Neural cell (in vitro differentiated cells): Measurements from ENCODE around the gene ATOX1. TPM values are rescaled to one million over a fixed set of nuclear protein-coding genes. Genes with fewer than 3 reads are reported as not detected.

Source experiments
- H2AFZ ChIP-seq: fragments of 200-600, 300-800 bp; sonication (generic), shearing (Covaris generic); 2 replicates; pipeline ENCODE4 v1.6.0; 2014; ENCODE audit warnings: low read depth, mild to moderate bottlenecking, antibody characterized with exemption, low read length, moderate library complexity
- H3F3A ChIP-seq: fragments of 200-600 bp; shearing (Covaris generic); 2 replicates; pipeline ENCODE4 v1.6.1; 2016; ENCODE audit warnings: mild to moderate bottlenecking, moderate library complexity, mixed read lengths, antibody characterized with exemption, low read length; ENCODE audit not compliant: insufficient read depth, poor library complexity, severe bottlenecking
- H3K27ac ChIP-seq: fragments of 200-600, 300-800 bp; sonication (generic), shearing (Covaris generic); 2 replicates; pipeline ENCODE4 v1.5.1; 2014; ENCODE audit warnings: mild to moderate bottlenecking, low read length, moderate library complexity
- H3K27me3 ChIP-seq: fragments of 300-800, 200-600 bp; sonication (generic), shearing (Covaris generic); 2 replicates; pipeline ENCODE4 v1.6.0; 2014; ENCODE audit warnings: mild to moderate bottlenecking, low read depth, low read length, moderate library complexity; ENCODE audit not compliant: insufficient read depth
- H3K36me3 ChIP-seq: fragments of 300-800, 200-600 bp; sonication (generic), shearing (Covaris generic); 2 replicates; pipeline ENCODE4 v1.5.1; 2014; ENCODE audit warnings: mild to moderate bottlenecking, antibody characterized with exemption, low read length, moderate library complexity; ENCODE audit not compliant: insufficient read depth
- H3K4me2 ChIP-seq: fragments of 300-800, 200-600 bp; sonication (generic), shearing (Covaris generic); 2 replicates; pipeline ENCODE4 v1.6.0; 2014; ENCODE audit warnings: mild to moderate bottlenecking, low read length
- H3K4me3 ChIP-seq: fragments of 300-800, 200-600 bp; sonication (generic), shearing (Covaris generic); 2 replicates; pipeline ENCODE4 v1.5.1; 2014; ENCODE audit warnings: mild to moderate bottlenecking, low read length, moderate library complexity
- H3K79me2 ChIP-seq: fragments of 200-600 bp; shearing (Covaris generic); replicated peaks from 2 replicates; pipeline ENCODE4 v1.6.0; 2014; ENCODE audit warnings: mild to moderate bottlenecking, low read length, moderate library complexity; ENCODE audit not compliant: insufficient read depth
- H3K9ac ChIP-seq: fragments of 300-800, 200-600 bp; sonication (generic), shearing (Covaris generic); 2 replicates; pipeline ENCODE4 v1.6.1; 2016; ENCODE audit warnings: mild to moderate bottlenecking, low read length, mixed read lengths
- H3K9me2 ChIP-seq: fragments of 200-600 bp; shearing (Covaris generic); 2 replicates; pipeline ENCODE4 v1.6.1; 2016; ENCODE audit warnings: mild to moderate bottlenecking, low read length, mixed read lengths; ENCODE audit not compliant: insufficient read depth
- H3K9me3 ChIP-seq: fragments of 200-600, 300-800 bp; sonication (generic), shearing (Covaris generic); 2 replicates; pipeline ENCODE4 v1.6.1; 2016; ENCODE audit warnings: mild to moderate bottlenecking, mixed run types, low read length, moderate library complexity, mixed read lengths
- H4K20me1 ChIP-seq: fragments of 200-600 bp; shearing (Covaris generic); 2 replicates; pipeline ENCODE4 v1.6.1; 2016; ENCODE audit warnings: mild to moderate bottlenecking, mixed run types; ENCODE audit not compliant: insufficient read depth
- EP300 ChIP-seq: fragments of 450-650 bp; conservative IDR thresholded peaks from 2 replicates; pipeline ENCODE4 v1.6.1; 2014; ENCODE audit warnings: antibody characterized with exemption, mild to moderate bottlenecking, moderate library complexity; ENCODE audit not compliant: poor library complexity, severe bottlenecking
- EZH2 ChIP-seq: fragments of 200-600, 300-800 bp; shearing (Covaris generic), sonication (generic); IDR thresholded peaks from 2 replicates; pipeline ENCODE4 v1.6.1; 2014; ENCODE audit warnings: antibody characterized with exemption, low read length, borderline replicate concordance, mild to moderate bottlenecking; ENCODE audit not compliant: insufficient read depth, poor library complexity, severe bottlenecking
- MXI1 ChIP-seq: fragments of 450-650 bp; conservative IDR thresholded peaks from 2 replicates; pipeline ENCODE4 v1.6.1; 2014; ENCODE audit warnings: antibody characterized with exemption, mild to moderate bottlenecking; ENCODE audit not compliant: poor library complexity, severe bottlenecking
- POLR2AphosphoS5 ChIP-seq: IDR thresholded peaks from 2 replicates; pipeline ENCODE4 v1.6.1; 2012
- RAD21 ChIP-seq: fragments of 450-650 bp; conservative IDR thresholded peaks from 2 replicates; pipeline ENCODE4 v1.6.1; 2014; ENCODE audit warnings: antibody characterized with exemption, mild to moderate bottlenecking, moderate library complexity
- SMC3 ChIP-seq: fragments of 450-650 bp; conservative IDR thresholded peaks from 2 replicates; pipeline ENCODE4 v1.6.1; 2014; ENCODE audit warnings: antibody characterized with exemption, mild to moderate bottlenecking, moderate library complexity; ENCODE audit not compliant: poor library complexity
- TAF1 ChIP-seq: IDR thresholded peaks from 2 replicates; pipeline ENCODE4 v1.6.1; 2012; ENCODE audit warnings: low read depth
- polyA plus RNA-seq: library from polyadenylated mRNA; depleted of rRNA; stranded (reverse); fragments of >200 nt; gene quantifications from 2 replicates; pipeline ENCODE4 v1.2.3, GENCODE V29; 2014
- TF ChIP-seq, protein P1 (sequence below): IDR thresholded peaks from 2 replicates; pipeline ENCODE4 v1.6.1; 2012; ENCODE audit warnings: borderline replicate concordance
- TF ChIP-seq, protein P2 (sequence below): fragments of 450-650 bp; IDR thresholded peaks from 2 replicates; pipeline ENCODE4 v1.5.1; 2014; ENCODE audit warnings: antibody characterized with exemption, mild to moderate bottlenecking, moderate library complexity; ENCODE audit not compliant: poor library complexity, severe bottlenecking

The ATOX1 gene
- polyA plus RNA-seq, 1 donor from 2014 or later, result 79.9 TPM

DNA sequence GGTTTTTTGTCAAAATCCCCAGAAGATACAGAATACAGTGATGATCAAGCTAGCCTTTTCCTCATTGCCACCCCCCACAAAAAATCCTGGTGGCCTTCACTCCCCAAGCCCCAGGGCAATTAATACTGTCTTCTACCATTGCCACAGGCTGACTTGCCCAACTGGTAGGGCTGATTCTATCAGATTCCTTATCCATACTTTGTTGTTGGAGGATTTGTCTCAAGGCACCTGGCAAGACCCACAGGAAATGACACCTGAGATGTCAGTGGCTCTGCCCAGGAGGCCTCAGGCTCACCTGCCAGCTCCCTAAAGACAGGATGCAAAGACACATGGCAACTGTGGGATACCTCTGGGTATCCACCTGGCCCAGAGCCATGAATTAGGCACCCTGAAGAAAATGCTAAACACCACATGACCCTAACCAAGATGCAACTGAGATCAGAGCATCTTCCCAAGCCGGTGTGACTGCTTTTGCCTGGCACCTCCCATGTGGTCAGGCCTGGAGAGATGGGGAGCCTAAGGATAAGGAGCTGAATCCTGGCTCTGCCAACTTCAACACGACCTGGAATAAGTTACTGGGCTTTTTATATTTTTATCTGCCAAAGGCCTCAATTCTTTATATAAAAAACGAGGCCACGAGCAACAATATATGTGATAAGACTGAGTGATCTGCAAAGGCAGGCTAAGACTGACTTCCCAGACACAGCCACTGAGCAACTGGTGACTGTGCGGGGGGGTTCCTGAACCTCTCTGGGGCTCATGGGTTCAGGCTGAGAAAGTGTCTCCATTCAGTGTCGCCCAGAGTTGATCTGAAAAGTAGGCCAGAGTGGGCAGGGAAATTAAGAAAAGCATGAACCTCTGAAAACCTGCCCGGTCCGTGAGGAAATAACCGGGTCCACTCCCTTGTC, 944 bp downstream of the ATOX1 start:
- no peaks in the 10 kb centered on the region for H3K9me2 ChIP-seq
- H3K9ac ChIP-seq, result peak overlapping the region; percentile 89
- TF ChIP-seq SMC3 (no peak), EP300 (no peak), RAD21 (no peak), POLR2AphosphoS5 (no peak), EZH2 (no peak), MXI1 (no peak), TAF1 (no peak)
- TF ChIP-seq, protein P1, sequence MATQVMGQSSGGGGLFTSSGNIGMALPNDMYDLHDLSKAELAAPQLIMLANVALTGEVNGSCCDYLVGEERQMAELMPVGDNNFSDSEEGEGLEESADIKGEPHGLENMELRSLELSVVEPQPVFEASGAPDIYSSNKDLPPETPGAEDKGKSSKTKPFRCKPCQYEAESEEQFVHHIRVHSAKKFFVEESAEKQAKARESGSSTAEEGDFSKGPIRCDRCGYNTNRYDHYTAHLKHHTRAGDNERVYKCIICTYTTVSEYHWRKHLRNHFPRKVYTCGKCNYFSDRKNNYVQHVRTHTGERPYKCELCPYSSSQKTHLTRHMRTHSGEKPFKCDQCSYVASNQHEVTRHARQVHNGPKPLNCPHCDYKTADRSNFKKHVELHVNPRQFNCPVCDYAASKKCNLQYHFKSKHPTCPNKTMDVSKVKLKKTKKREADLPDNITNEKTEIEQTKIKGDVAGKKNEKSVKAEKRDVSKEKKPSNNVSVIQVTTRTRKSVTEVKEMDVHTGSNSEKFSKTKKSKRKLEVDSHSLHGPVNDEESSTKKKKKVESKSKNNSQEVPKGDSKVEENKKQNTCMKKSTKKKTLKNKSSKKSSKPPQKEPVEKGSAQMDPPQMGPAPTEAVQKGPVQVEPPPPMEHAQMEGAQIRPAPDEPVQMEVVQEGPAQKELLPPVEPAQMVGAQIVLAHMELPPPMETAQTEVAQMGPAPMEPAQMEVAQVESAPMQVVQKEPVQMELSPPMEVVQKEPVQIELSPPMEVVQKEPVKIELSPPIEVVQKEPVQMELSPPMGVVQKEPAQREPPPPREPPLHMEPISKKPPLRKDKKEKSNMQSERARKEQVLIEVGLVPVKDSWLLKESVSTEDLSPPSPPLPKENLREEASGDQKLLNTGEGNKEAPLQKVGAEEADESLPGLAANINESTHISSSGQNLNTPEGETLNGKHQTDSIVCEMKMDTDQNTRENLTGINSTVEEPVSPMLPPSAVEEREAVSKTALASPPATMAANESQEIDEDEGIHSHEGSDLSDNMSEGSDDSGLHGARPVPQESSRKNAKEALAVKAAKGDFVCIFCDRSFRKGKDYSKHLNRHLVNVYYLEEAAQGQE, result no peak
- TF ChIP-seq, protein P2, sequence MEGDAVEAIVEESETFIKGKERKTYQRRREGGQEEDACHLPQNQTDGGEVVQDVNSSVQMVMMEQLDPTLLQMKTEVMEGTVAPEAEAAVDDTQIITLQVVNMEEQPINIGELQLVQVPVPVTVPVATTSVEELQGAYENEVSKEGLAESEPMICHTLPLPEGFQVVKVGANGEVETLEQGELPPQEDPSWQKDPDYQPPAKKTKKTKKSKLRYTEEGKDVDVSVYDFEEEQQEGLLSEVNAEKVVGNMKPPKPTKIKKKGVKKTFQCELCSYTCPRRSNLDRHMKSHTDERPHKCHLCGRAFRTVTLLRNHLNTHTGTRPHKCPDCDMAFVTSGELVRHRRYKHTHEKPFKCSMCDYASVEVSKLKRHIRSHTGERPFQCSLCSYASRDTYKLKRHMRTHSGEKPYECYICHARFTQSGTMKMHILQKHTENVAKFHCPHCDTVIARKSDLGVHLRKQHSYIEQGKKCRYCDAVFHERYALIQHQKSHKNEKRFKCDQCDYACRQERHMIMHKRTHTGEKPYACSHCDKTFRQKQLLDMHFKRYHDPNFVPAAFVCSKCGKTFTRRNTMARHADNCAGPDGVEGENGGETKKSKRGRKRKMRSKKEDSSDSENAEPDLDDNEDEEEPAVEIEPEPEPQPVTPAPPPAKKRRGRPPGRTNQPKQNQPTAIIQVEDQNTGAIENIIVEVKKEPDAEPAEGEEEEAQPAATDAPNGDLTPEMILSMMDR, result no peak
- H3K9me3 ChIP-seq, result no peaks in the 10 kb centered on the region
- H4K20me1 ChIP-seq, result no peaks in the 10 kb centered on the region
- H3K4me2 ChIP-seq, result peak overlapping the region; percentile 68
- H2AFZ ChIP-seq, result peak overlapping the region; percentile 80
- peak overlapping the region; percentile 90 for H3K27ac ChIP-seq
- no peaks in the 10 kb centered on the region for H3K27me3 ChIP-seq
- no peaks in the 10 kb centered on the region for H3F3A ChIP-seq
- no peaks in the 10 kb centered on the region for H3K36me3 ChIP-seq
- H3K79me2 ChIP-seq, result peaks cover 9% of the 10 kb centered on the region
- peak overlapping the region; percentile 92 for H3K4me3 ChIP-seq

DNA sequence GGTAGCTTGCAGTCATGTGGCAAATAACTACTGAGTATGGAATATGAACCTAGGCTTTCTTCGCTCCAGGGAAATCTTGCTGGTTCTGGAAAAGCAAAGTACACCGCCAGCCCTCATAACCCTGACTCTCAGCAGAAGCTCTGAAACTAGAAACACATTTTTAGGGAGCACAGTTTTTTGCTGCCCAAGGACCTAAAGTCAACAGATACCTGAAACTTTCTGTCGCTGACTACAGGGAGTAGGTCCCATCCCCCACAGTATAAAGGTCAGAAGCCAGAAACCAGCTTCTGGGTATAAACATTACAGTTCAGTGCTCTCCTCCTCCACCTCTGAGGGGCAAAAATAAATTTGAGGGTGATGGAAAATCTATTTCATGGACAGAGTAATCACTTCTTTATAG, 3.0 kb downstream of the ATOX1 start:
- H3K79me2 ChIP-seq, result peaks cover 9% of the 10 kb centered on the region
- H3K4me2 ChIP-seq, result no peak overlapping the region
- TF ChIP-seq POLR2AphosphoS5 (no peak), TAF1 (no peak), EZH2 (no peak), RAD21 (no peak), SMC3 (no peak)
- no peak overlapping the region for H3K27ac ChIP-seq
- no peak overlapping the region for H3K4me3 ChIP-seq
- no peaks in the 10 kb centered on the region for H4K20me1 ChIP-seq
- H3K9me2 ChIP-seq, result no peaks in the 10 kb centered on the region
- no peaks in the 10 kb centered on the region for H3K9me3 ChIP-seq
- H3F3A ChIP-seq, result no peaks in the 10 kb centered on the region
- H3K27me3 ChIP-seq, result no peaks in the 10 kb centered on the region
- H3K9ac ChIP-seq, result no peak overlapping the region
- no peak overlapping the region for H2AFZ ChIP-seq
- H3K36me3 ChIP-seq, result no peaks in the 10 kb centered on the region
